GM12873 (cell line): ENCODE results near the gene LPP.

Source experiments
- CTCF ChIP-seq: IDR thresholded peaks from 2 replicates; pipeline ENCODE4 v1.5.1; 2012; ENCODE audit warnings: low read depth, mild to moderate bottlenecking, moderate library complexity, low read length, control low read depth; ENCODE audit not compliant: insufficient read depth; ENCODE audit errors: missing control alignments

LPP gene

GRCh38 chr3:188578576-188579363, 424.8 kb downstream of the LPP start:
- TF ChIP-seq CTCF: no peak

- no peak for TF ChIP-seq CTCF
Observed at GRCh38 chr3:188580223-188580622, 426.3 kb downstream of the LPP start.

GRCh38 chr3:188580659-188581058, 426.7 kb downstream of the LPP start:
- TF ChIP-seq CTCF: no peak

- TF ChIP-seq CTCF: no peak
Observed at GRCh38 chr3:188581365-188581764, 427.4 kb downstream of the LPP start.

GRCh38 chr3:188581792-188582191, 427.8 kb downstream of the LPP start:
- TF ChIP-seq CTCF: no peak

GRCh38 chr3:188583341-188584161, 429.6 kb downstream of the LPP start:
- TF ChIP-seq CTCF: no peak

- no peak for TF ChIP-seq CTCF
Observed at GRCh38 chr3:188584162-188584529, 430.2 kb downstream of the LPP start.
